ENCODE results near the gene FNDC1. TPM values are rescaled to one million over a fixed set of nuclear protein-coding genes. Genes with fewer than 3 reads are reported as not detected.
"Not testable (repeated sequence)": the region's sequence is repeated elsewhere in the genome, so short reads cannot be mapped to it uniquely, and the experiment has no call there.

The FNDC1 gene
- total RNA-seq, 1 donor from 2014 or later, result not detected

DNA sequence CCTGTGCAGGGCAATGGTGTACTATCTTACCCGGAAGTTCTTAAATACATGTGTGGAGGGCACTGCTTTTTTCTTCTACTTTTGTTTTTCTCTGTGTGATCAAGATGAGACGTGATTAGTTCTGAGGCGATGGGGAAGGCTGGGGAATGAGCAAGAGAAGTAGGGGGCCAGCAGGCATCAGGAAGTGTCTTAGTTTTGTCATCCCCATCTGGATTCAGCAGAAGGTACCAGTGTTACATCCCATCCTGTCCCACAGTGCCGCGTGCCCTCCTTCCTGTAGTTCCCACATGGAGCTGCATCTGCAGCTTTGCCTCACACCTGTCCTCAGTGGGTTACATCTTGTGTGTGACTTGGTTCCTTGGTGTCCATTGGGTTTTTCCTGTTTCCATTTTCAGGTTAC lies 86.9 kb downstream of the FNDC1 start:
- DNase-seq (ENCODE audit: low read depth, low spot score), result no peak

DNA sequence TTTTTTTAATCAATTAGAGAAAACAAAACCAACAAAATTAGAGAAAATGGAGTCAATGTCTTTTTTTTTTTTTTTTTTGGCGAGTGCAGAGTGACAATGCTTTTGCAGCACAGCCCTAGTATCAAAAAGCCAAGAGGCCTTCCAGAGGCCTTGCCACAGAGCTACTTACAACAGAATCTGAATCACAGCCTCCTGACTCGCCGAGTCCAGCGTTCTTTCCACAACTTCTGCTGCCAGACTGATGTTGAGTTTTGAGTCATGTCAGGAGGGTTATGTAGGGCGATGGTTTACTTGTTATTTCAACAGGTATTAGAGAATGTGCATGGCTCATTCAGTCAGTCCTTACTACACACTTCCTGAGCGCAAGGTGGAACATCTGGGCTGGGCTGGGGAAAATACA lies 88.6 kb downstream of the FNDC1 start:
- no peak for DNase-seq (ENCODE audit: low read depth, low spot score)

DNA sequence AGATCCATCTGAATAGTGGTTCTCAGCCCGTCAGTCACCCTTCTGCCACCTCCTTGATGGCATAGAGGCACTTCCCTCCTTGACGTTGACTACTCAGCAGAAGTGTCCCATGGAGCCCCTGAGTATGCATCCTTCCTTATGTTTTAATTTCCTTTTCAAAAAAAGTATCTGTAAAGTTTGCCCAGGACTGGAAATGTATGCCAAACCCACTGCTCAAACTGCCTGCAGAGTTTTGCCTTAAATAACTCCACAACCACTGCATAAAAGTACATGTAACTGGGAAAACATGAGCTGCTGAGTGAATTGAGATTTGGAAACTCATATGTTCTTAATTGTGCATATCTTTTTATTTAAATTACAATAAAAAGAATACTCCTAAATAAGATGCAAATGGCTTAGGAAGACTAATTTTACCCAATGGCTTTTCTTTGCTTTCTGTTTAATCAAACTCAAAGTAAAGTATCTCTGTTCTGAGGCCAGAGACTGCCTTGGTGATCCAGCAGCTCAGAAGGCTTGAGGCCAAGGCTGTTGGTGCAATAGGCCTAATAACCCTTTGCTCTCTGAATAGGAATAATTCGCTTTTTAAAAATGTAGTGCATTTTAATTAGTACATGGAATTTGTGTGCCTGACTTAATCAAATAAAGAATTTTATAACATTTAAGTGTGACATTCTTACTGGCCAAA lies 90.4 kb downstream of the FNDC1 start:
- DNase-seq (ENCODE audit: low read depth, low spot score), result no peak

DNA sequence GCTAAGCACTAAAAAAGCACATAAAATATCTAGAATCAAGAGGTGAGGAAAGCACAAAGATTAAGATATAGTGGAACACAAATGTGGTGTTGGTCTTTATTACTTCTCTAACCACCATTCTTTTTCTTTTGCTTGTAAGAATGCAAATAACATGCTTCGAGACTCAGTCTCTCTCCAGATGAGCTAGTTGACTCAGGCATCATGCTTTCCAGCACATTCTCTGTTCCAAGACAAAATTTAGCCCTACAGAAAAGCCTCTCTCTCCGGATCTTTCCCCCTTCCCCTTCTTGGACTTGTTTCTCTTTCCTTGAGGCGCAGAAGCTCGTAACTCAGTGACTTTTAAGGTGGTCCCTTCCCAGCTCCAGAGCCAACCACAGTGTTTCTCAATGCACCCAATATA lies 91.0 kb downstream of the FNDC1 start:
- DNase-seq (ENCODE audit: low read depth, low spot score), result no peak

DNA sequence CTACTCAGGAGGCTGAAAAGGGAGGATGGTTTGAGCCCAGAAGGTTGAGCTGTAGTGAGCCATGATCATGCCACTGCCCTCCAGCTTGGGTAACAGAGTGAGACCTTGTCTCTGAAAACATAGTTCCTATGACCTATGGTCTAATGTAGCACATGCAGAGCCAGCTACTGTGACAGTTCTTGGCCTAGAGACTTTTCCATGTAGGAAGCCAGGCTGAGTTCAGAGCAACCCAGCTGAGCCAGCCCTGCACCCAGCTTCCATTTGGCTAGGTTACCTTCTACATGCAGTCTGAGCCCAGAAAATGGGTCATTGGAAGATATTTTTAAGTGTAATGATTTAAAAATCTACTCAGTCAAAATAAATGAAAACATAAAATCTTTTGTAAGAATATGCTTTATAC lies 92.8 kb downstream of the FNDC1 start:
- no peak for DNase-seq (ENCODE audit: low read depth, low spot score)

DNA sequence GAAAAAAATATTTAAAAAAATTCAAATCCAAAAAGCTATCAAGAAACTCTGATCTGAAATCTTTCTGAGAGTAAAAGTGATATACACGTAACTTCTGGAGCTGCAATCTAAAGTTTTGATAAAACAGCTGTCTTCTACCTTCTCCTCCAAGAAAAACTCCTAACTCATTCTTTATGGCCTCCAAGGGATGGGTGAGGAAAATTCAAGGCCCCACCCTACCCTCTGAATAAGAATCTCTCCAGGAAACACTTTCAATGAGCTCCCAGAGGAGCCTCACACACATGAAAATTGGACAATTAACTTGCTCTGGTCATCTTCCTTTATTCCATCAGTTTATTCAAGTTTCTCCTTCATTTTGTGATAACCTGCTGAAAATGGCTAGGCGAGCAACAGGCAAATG lies 93.4 kb downstream of the FNDC1 start:
- DNase-seq (ENCODE audit: low read depth, low spot score), result no peak

DNA sequence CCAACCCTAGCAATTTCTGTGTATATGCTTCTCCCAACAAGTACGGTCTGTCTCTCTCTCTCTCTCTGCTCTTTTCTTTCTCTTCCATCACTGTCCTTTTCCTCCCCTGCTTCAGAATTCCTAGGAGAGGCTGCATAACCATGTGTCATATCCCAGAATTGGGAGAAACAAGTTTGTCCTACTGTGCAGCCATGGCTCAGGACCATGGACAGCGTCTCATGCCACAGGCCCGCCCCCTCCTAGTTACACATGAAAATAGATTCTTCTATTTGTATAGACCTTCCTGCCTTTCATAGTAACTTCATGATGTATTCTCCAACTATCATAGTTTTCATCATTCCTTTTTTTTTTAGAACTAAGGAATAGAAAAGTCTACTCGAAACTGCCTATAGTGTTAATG lies 98.0 kb downstream of the FNDC1 start:
- no peak for DNase-seq (ENCODE audit: low read depth, low spot score)

DNA sequence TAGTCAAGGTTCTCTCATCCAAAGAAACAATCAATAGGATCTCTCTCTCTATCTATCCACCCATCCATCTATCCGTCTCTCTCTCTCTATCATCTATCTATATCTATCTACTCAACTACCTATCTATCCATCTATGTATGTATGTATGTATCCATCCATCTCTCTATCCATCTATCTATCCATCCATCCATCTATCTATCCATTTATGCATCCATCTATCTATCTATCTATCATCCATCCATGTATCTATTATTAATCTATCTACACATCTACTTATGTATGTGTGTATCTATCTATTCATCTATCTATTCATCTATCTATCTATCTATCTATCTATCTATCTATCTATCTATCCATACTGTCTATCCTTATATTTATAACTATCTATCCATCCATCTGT lies 99.3 kb downstream of the FNDC1 start:
- DNase-seq (ENCODE audit: low read depth, low spot score), result no peak

DNA sequence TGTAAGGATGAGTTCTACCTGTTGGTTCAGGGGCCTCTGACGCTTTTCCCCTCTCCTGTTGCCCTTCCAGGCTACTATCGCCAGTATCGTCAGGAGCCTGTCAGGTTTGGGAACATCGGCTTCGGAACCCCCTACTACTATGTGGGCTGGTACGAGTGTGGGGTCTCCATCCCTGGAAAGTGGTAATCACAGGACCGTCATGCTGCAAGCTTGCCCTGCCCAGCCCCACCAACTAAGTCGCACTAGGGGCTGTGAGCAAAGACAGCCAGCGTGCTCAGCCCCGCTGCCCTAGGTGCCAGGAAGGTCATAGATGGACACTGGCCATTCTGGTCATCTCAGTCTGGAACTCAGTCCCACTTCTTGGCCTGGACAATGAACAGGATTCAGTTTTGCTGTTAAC lies 102.1 kb downstream of the FNDC1 start:
- no peak for DNase-seq (ENCODE audit: low read depth, low spot score)

DNA sequence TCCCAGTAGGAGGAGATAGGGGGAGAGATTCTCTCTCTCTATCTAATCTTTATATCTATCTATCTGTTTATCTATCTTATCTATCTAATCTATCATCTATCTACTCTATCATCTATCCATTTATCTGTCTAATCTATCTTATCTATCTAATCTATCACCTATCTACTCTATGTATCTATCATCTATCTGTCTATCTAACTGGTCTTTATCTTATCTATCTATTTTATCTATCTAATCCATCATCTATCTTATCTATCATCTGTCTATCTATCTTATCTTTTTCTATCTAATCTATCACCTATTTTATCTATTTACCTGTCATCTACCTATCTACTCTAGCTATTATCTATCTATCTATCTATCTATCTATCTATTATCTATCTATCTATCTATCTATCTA lies 109.4 kb downstream of the FNDC1 start:
- DNase-seq (ENCODE audit: low read depth, low spot score), result no peak

DNA sequence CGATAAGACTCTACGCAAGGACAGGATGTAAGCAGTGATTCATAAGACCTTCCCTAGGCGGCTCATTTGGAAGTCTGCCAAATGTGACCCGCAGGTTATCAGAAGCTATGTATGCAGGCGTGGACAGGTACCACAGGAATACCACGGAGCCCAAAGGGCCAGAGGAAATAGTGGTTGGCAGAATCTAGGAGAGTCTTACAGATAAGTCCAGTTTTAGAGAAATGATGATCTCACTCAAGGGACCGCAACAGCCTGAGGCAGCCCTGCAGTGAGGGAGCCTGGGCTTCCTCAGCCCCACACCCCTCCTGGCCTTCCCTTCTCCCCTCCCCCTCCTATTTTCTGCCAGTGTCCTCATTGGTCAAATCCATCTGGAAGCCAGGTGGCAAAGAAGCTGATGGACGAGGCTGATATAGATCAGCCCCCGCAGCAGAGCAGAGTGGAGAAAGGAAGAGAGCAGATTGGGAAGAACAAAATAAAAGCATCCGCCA lies 110.6 kb downstream of the FNDC1 start:
- no peak for DNase-seq (ENCODE audit: low read depth, low spot score)

DNA sequence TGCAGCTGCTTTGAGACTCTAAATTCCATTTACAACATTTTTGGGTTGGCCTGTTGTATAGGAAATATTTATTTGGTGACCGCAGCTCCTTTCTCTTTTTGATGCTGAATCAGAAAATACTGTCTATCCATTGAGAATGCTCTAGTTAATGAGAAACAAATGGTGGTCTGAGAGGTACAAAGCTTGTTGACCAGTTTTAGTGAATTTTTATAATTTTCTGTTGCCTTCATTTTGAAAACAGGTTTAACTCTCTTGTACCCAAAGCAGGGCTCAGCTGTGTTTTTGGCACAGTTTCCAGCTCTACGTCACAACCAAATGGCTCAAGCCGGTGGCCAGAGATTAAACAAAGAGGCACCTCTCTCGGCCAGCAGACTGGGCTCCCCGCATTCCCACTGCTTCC lies 113.2 kb downstream of the FNDC1 start:
- DNase-seq (ENCODE audit: low read depth, low spot score), result no peak

DNA sequence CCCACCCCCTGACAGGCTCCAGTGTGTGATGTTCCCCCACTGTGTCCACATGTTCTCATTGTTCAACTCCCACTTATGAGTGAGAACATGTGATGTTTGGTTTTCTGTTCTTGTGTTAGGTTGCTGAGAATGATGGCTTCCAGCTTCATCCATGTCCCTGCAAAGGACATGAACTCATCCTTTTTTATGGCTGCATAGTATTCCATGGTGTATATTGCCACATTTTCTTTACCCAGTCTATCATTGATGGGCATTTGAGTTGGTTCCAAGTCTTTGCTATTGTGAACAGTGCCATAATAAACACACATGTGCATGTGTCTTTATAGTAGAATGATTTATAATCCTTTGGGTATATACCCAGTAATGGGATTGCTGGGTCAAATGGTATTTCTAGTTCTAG lies 115.5 kb downstream of the FNDC1 start:
- DNase-seq (ENCODE audit: low read depth, low spot score), result not testable (repeated sequence)

DNA sequence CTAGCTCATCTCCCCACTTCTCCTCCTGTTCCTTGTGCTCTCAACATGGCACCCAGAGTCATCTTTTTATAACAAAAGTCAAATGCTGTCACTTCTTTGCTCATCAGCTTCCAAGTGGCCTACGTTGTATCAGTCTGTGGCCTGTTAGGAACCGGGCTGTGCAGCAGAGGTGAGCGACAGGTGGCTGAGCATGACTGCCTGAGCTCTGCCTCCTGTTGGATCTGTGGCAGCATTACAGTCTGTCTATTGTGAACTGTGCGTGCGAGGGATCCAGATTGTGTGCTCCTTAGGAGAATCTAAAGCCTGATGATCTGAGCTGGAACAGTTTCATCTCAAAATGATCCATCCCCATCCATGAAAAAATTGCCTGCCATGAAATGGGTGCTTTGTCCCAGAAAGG lies 129.6 kb downstream of the FNDC1 start:
- DNase-seq (ENCODE audit: low read depth, low spot score), result no peak

DNA sequence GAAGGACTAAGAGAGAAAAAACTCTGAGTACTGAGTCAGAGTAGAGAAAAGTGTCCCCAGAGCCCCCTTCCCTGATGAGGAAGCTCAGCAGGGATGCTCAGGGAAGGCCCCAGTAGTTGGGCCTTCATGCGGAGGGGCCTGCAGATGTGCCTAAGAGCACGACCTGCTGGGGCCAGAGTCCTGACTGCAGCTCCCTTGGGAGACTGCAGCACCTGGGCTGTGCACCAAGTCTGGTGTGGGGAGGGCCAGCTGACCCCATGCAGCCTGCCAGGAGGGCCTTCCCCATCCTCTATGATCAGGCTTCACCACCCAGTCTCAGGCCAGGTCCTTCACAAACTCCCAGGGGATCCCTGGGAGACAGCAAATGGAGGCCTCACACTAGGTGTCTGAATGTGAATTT lies 130.4 kb downstream of the FNDC1 start:
- no peak for DNase-seq (ENCODE audit: low read depth, low spot score)

DNA sequence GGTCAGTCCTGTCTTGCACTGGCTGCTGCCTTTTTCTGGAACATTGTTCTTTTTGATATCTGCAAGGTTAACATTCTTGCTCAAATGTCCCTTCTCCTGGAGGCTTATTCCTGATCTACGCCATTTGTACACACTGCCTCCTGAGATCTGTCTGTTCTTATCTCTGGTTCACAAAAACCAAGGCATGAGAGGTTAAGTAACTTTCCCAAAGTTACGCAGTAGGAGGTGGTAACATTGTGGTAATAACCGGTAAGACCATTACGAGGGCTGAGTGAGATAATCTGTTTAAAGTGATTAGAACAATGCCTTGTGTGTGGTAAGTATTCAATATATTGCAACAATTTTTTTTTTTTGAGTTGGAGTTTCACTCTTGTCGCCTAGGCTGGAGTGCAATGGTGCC lies 132.1 kb downstream of the FNDC1 start:
- no peak for DNase-seq (ENCODE audit: low read depth, low spot score)

DNA sequence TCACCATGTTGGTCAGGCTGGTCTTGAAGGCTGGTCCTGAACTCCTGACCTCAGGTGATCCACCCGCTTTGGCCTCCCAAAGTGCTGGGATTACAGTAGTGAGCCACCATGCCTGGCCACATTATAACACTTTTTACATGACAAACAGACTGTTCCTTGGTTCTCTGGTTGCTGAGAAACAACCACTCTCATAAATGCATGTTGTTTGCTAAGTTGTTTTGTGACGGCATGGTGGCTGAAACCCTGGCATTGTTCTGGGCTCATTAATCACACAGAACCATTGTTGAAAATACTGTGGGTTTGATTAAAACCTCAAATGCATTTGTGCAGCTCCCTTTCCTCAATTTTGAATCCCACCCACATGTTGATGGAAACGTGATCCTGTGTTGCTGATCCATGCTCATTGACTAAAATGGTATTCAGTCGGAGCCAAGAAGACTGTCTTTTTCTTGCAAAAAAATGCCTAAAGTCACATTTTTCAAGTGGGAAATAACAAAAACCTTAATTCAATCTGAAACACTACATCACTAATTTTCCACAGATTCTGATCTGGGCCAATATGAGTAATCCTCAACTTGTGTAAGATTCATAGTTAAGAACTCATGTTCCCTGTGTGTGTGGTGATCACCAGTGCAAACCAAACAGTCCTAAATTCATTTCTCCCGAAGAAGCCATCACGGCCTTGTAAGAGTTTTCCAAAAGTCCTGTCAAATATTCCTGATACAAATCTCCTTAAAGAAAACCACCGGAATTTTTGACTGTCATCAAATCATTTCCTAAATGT lies 132.8 kb downstream of the FNDC1 start:
- DNase-seq (ENCODE audit: low read depth, low spot score), result no peak

DNA sequence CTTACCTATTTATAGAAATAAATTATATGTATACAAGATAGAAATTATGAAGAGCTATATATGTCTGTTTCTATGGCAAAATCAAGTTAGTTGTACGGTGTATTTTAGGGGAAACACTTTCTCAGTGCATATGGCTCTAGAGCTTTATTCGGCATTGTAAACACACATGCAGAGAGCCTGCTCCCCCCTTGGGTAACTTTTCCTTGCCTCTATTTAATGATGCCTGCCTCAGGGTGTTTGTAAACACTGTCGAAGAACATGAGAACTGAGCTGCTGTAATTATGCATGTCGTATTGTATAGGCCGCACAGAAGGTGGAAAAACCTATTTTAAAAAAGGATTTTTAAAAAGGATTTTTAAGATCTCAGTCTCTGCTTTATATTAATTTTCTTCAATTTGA lies 133.4 kb downstream of the FNDC1 start:
- DNase-seq (ENCODE audit: low read depth, low spot score), result no peak

DNA sequence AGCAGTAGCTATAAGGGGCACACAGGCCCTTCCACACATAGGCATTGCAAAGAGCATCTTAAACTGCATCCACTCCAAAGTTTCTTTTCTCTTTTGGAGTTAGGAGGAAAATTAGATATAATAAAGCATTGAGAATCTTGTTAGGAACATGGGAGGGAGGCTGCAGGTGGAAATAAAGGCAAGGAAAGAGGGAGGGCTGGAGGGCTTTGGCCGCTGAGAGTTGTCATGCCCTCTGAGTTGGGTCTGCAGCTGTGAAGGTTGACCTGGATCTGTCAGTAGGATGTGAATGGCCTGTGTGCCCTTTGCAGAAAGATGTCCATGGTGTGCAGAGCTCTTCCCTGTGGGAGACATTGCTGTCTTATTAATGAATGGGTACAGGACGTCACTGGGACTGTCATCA lies 134.0 kb downstream of the FNDC1 start:
- DNase-seq (ENCODE audit: low read depth, low spot score), result no peak

DNA sequence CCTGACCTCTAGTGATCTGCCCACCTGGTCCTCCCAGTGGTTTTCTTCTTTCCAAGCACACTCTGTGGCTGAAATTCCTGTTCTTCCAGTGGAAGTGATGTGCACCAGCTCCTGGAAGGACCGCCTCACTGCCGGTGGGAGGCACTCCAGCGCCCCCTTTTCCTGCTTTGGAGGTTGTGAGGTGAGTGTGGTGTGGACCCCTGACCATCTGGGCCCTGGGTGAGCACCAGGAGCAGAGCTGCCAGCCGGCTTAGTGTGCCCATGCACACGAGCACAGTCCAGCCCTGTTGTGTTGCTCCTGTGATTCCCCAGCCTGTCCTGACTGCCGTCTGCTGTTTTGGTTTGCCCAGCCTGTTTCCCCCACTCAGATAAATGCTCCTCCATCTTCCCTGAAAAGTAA lies 134.6 kb downstream of the FNDC1 start:
- no peak for DNase-seq (ENCODE audit: low read depth, low spot score)

DNA sequence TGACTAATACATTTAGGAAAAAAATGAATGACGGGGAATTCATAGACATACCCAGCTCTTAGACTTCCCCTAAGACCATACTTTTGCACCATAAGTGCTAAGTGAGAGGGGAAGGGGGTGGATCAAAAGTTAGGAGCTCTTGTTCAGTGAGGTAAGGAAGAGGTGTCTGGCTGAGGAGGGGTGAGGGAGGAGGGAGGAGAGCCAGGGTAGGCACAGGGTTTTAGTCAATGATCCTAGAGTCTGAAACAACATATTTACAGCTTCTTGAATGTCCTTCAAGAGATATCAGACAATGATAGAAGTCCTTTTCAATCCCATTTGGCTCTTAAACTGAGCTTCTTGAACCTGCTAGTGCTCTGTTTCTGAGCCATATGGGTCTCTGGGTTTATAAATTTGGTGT lies 135.4 kb downstream of the FNDC1 start:
- no peak for DNase-seq (ENCODE audit: low read depth, low spot score)

DNA sequence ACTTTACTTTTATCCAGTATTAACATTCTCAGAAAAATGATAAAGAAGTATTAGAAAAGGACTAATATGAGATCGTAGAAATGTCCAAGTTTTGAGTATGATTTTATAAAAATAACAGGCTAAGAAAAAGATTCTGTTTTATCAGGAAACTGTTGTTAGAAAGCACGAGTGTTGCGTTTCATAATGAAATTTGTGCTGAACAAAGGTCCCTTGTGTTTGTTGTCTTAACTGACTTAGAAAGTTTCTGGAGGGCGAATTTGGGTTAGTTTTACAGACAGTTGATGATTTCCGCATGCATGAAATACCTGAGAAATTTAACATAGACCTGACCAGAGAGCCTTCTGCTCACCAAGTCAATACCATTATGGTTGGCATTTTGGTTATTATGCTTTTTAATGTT lies 136.0 kb downstream of the FNDC1 start:
- no peak for DNase-seq (ENCODE audit: low read depth, low spot score)
